ENCODE data around the gene RPL31.

The RPL31 gene

DNA sequence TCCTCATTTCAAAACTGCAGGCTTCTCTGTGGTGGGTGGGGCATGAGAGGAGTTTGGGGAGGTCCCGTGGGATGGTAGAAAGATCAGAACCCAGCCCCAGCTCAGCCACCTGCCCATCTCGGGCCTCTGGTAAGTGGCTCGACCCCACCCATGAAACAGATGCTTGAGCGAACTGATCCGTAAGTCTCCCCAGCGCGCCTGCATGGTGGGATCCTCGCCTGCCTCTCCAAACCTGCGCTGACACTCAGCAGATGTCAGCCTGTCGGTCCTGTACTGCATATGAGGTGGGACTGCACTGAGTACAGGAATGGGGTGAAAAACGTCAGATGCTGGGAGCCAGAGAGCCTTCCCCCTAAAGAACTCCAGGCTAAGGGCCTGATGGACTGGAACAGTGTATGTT, 15.9 kb upstream of the RPL31 start:
- DNase-seq (ENCODE audit: extremely low read depth, insufficient read length), result no peak
- H3K27me3 ChIP-seq (replicated peaks; ENCODE audit: control insufficient read depth, insufficient read depth, low read length), result no peaks in the 10 kb centered on the region; the same call in 1 of the 2 replicates
- no peaks in the 10 kb centered on the region for H3K36me3 ChIP-seq (ENCODE audit: control insufficient read depth, insufficient read depth, low read length)
- H3K4me3 ChIP-seq (replicated peaks; ENCODE audit: low read depth, low read length), result no peak overlapping the region
- TF ChIP-seq, protein P1, sequence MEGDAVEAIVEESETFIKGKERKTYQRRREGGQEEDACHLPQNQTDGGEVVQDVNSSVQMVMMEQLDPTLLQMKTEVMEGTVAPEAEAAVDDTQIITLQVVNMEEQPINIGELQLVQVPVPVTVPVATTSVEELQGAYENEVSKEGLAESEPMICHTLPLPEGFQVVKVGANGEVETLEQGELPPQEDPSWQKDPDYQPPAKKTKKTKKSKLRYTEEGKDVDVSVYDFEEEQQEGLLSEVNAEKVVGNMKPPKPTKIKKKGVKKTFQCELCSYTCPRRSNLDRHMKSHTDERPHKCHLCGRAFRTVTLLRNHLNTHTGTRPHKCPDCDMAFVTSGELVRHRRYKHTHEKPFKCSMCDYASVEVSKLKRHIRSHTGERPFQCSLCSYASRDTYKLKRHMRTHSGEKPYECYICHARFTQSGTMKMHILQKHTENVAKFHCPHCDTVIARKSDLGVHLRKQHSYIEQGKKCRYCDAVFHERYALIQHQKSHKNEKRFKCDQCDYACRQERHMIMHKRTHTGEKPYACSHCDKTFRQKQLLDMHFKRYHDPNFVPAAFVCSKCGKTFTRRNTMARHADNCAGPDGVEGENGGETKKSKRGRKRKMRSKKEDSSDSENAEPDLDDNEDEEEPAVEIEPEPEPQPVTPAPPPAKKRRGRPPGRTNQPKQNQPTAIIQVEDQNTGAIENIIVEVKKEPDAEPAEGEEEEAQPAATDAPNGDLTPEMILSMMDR (IDR thresholded peaks at IDR 0.05; ENCODE audit: insufficient read depth, low read length, poor library complexity, severe bottlenecking), result no peak

GRCh38 chr2:100987536-100987935, 14.6 kb upstream of the RPL31 start:
- TF ChIP-seq, protein P1 (IDR thresholded peaks at IDR 0.05; ENCODE audit: insufficient read depth, low read length, poor library complexity, severe bottlenecking), result no peak
- no peaks in the 10 kb centered on the region; the same call in 1 of the 2 replicates for H3K27me3 ChIP-seq (replicated peaks; ENCODE audit: control insufficient read depth, insufficient read depth, low read length)
- H3K36me3 ChIP-seq (ENCODE audit: control insufficient read depth, insufficient read depth, low read length), result no peaks in the 10 kb centered on the region
- H3K4me3 ChIP-seq (replicated peaks; ENCODE audit: low read depth, low read length), result no peak overlapping the region
- no peak for DNase-seq (ENCODE audit: extremely low read depth, insufficient read length)

- no peak overlapping the region for H3K4me3 ChIP-seq (replicated peaks; ENCODE audit: low read depth, low read length)
- no peaks in the 10 kb centered on the region; the same call in 1 of the 2 replicates for H3K27me3 ChIP-seq (replicated peaks; ENCODE audit: control insufficient read depth, insufficient read depth, low read length)
- DNase-seq (ENCODE audit: extremely low read depth, insufficient read length), result no peak
- no peaks in the 10 kb centered on the region for H3K36me3 ChIP-seq (ENCODE audit: control insufficient read depth, insufficient read depth, low read length)
- TF ChIP-seq, protein P1 (IDR thresholded peaks at IDR 0.05; ENCODE audit: insufficient read depth, low read length, poor library complexity, severe bottlenecking), result no peak
These were observed 14.1 kb upstream of the RPL31 start for GRCh38 chr2:100987974-100988373.

DNA sequence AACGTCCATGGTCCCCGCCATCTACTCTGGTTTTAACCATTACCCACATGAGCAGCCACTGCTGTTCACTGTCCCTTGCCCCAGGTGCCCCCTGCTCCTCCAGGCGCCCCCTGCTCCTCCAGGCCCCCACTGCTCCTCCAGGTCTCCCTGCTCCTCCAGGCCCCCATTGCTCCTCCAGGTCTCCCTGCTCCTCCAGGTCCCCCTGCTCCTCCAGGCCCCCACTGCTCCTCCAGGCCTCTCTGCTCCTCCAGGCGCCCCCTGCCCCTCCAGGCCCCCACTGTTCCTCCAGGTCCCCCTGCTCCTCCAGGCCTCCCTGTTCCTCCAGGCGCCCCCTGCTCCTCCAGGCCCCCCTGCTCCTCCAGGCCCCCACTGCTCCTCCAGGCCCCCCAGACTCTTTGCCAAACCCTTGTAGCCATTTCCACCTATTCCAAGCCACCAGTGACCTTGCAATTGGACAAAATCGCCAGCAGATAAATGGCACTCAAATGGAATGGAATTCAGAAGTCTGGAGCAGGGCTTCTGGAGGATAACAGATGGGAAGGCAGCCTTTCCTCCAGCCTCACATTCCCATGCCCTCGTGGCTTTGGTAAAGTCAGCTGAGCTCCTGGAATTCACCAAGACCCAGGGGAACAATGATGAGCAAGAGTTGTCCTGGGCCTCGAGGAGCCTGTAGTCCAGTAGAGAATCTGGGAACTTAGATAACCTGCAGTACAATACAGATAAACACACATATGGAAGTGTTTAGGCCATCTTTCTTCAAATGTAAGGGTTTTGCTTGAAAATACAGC, 13.3 kb upstream of the RPL31 start:
- Histone ChIP-seq H3K27me3 (replicated peaks; ENCODE audit: control insufficient read depth, insufficient read depth, low read length) (no peaks in the 10 kb centered on the region; the same call in 1 of the 2 replicates), H3K4me3 (replicated peaks; ENCODE audit: low read depth, low read length) (no peak overlapping the region), H3K36me3 (ENCODE audit: control insufficient read depth, insufficient read depth, low read length) (no peaks in the 10 kb centered on the region)
- TF ChIP-seq, protein P1 (IDR thresholded peaks at IDR 0.05; ENCODE audit: insufficient read depth, low read length, poor library complexity, severe bottlenecking), result no peak
- DNase-seq (ENCODE audit: extremely low read depth, insufficient read length), result no peak

GRCh38 chr2:100989666-100990065, 12.4 kb upstream of the RPL31 start:
- DNase-seq (ENCODE audit: extremely low read depth, insufficient read length), result no peak
- H3K36me3 ChIP-seq (ENCODE audit: control insufficient read depth, insufficient read depth, low read length), result no peaks in the 10 kb centered on the region
- TF ChIP-seq, protein P1 (IDR thresholded peaks at IDR 0.05; ENCODE audit: insufficient read depth, low read length, poor library complexity, severe bottlenecking), result no peak
- H3K27me3 ChIP-seq (replicated peaks; ENCODE audit: control insufficient read depth, insufficient read depth, low read length), result no peaks in the 10 kb centered on the region; the same call in 1 of the 2 replicates
- no peak overlapping the region for H3K4me3 ChIP-seq (replicated peaks; ENCODE audit: low read depth, low read length)

Data from GM06990 (cell line).